EL (cell line): Measurements from ENCODE around the gene GSG1.
"Not testable (repeated sequence)": the region's sequence is repeated elsewhere in the genome, so short reads cannot be mapped to it uniquely, and the experiment has no call there.

Experiments
- DNase-seq: peaks from one replicate; pipeline ENCODE4 v3.0.0-alpha.2; 2016

GSG1 gene

GRCh38 chr12:13049816-13050215 is 53.7 kb downstream of the GSG1 start:
- DNase-seq = peak; percentile 35

DNA sequence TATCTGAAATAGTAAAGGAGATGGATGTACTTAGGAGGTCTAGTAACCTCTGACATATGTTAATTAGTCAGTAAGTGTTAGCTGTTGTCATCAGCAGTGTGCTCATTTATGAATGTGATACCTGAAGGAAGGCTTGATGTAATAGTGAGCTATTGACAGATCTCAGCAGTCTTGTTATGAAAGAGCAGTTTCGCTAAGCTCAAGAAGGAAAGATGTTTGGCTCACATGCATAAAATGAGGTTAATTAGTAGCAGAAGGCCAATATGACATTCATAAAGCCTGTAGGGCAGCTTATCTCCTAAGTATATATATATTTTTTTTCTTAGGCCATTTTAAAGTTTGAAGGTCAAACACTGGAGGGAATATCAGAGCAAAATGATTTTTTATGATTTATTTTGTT is 56.5 kb downstream of the GSG1 start:
- DNase-seq = no peak

GRCh38 chr12:13045816-13046215 is 57.7 kb downstream of the GSG1 start:
- no peak for DNase-seq

DNA sequence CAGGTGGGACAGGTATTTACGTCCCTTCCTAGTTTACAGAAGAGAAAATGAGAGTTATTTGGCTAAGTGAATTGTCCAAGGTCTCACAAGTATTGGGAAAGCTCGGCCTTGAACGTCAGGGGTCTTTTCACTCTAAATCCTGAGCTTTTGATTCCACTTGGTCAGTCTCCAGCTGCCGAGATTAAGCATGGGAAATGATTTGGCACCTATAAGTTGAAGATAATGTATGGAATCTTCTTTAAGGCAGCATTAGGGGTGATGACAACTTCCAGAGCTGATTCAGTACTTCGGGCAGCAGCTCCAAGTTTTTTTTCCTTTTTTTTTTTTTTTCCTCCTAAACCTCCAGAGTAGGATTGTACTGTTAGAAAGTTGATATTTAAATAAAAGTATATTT is 58.6 kb downstream of the GSG1 start:
- DNase-seq = peak; percentile 6

GRCh38 chr12:13044002-13044905 is 59.2 kb downstream of the GSG1 start, which contains the start of gene FAM234B:
TSS of gene FAM234B (plus strand) at chr12:13044381. CDS start at chr12:13044404, 23 bp downstream.
- peak; percentile 69 for DNase-seq

- no peak for DNase-seq
Measured at GRCh38 chr12:13042666-13043230, 60.7 kb downstream of the GSG1 start.

DNA sequence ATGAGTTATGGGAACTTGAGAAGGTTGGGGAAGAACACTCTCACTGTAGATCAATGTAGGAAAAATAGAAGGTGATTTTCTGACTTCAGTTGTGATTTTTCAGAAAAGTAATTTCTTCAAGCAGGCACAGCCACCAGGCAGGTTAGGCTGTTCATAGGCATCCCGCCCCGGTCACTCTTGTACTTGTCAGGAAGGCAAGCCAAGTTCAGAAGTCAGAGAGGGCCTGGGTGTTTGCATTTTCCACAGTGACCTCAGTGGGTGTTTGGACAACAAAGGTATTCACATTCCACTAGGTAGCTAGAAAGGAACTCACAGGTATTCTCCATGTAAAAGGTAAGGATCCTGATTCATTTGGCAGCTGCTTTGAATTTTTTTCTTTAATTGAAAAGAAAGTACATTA is 62.2 kb downstream of the GSG1 start:
- DNase-seq = no peak

DNA sequence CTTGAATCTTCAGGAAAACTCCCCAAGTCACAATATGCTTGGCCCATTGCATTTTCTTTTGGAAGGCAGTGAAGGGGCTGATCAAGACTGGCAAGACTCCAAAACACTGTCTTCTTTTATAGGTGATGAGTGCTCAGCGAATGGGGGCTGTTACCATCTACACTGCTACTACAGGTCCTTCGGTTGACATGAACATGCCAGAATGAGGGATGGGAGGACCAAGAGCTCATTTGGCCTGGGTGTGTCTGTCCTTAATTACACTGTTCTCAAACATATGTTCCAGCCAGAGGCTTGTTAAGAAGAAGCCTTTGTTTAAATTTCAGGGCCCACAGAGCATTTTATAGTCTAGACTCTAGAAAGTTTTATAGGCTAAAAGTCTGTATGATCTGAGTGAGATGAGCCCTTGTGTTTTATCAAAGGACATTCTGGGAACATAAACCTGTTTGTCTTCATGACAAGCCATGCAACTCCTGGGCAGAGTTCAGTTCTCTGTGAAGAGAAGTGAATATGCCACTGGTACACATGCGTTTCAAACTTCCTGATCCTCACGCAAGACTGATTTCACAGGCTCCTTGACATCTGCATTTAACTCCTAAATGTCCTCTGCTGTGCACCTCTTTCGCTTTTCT is 64.0 kb downstream of the GSG1 start:
- DNase-seq = no peak

GRCh38 chr12:13038491-13039161 is 64.8 kb downstream of the GSG1 start:
- peak; percentile 54 for DNase-seq

GRCh38 chr12:13036881-13037280 is 66.6 kb downstream of the GSG1 start:
- no peak for DNase-seq

- not testable (repeated sequence) for DNase-seq
Measured at GRCh38 chr12:13035335-13035734, 68.1 kb downstream of the GSG1 start.
